Type B pancreatic cell (in vitro differentiated cells): ENCODE measurements around the gene WFDC2. TPM values are rescaled to one million over a fixed set of nuclear protein-coding genes. Genes with fewer than 3 reads are reported as not detected.

Source experiments
- DNase-seq: peaks from one replicate; pipeline ENCODE4 v3.0.0; 2021; ENCODE audit warnings: mixed read lengths; ENCODE audit not compliant: unreplicated experiment; ENCODE audit errors: extremely low spot score
- H3K27ac Mint-ChIP-seq: 2 replicates; pipeline ENCODE4 v1.8.0; 2021; ENCODE audit warnings: mild to moderate bottlenecking, mixed read lengths
- H3K27me3 Mint-ChIP-seq: 2 replicates; pipeline ENCODE4 v1.8.0; 2021; ENCODE audit warnings: mixed read lengths
- H3K36me3 Mint-ChIP-seq: 2 replicates; pipeline ENCODE4 v1.8.0; 2021; ENCODE audit warnings: mixed read lengths
- H3K4me1 Mint-ChIP-seq: one replicate; pipeline ENCODE4 v1.8.0; 2021; ENCODE audit warnings: mixed read lengths; ENCODE audit not compliant: unreplicated experiment
- H3K4me3 Mint-ChIP-seq: 2 replicates; pipeline ENCODE4 v1.8.0; 2021; ENCODE audit warnings: mild to moderate bottlenecking, mixed read lengths
- H3K9me3 Mint-ChIP-seq: 2 replicates; pipeline ENCODE4 v1.8.0; 2021; ENCODE audit warnings: mixed read lengths
- total RNA-seq: library from RNA; stranded (reverse); gene quantifications from 2 replicates; pipeline ENCODE4 v1.2.1, GENCODE V29; 2021; ENCODE audit warnings: low replicate concordance
- TF ChIP-seq, protein P1 (sequence below): fragments of 200-600 bp; sonication (generic); conservative IDR thresholded peaks from 2 replicates; pipeline ENCODE4 v1.5.0; 2021; ENCODE audit warnings: antibody characterized with exemption, mild to moderate bottlenecking

WFDC2 gene
- total RNA-seq, 1 donor from 2014 or later: 64.4 TPM

DNA sequence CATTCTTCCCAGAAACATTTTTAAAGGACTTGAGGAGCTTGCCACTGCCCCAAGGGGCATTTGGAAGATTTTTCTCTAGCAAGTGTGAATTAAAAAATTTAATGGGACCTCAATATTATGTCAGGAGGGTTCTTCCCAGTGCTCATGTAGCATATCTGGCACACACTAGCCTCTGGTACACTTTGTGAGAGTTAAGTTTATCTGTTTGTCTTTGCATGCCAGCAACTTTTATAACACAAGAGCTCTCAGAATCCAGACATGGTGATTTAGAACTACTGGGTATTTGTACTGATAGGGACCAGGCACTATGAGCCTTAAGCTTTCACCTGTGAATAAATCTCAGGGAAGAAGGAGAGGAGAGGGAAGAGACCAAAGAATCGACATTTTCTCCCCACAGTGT, 33.0 kb downstream of the WFDC2 start:
- Mint-ChIP-seq H3K4me1 (no peaks in the 10 kb centered on the region), H3K9me3 (no peaks in the 10 kb centered on the region), H3K36me3 (no peaks in the 10 kb centered on the region), H3K27ac (no peak overlapping the region), H3K27me3 (peaks cover 25% of the 10 kb centered on the region), H3K4me3 (no peak overlapping the region)
- TF ChIP-seq, protein P1, sequence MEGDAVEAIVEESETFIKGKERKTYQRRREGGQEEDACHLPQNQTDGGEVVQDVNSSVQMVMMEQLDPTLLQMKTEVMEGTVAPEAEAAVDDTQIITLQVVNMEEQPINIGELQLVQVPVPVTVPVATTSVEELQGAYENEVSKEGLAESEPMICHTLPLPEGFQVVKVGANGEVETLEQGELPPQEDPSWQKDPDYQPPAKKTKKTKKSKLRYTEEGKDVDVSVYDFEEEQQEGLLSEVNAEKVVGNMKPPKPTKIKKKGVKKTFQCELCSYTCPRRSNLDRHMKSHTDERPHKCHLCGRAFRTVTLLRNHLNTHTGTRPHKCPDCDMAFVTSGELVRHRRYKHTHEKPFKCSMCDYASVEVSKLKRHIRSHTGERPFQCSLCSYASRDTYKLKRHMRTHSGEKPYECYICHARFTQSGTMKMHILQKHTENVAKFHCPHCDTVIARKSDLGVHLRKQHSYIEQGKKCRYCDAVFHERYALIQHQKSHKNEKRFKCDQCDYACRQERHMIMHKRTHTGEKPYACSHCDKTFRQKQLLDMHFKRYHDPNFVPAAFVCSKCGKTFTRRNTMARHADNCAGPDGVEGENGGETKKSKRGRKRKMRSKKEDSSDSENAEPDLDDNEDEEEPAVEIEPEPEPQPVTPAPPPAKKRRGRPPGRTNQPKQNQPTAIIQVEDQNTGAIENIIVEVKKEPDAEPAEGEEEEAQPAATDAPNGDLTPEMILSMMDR: no peak
- no peak for DNase-seq

DNA sequence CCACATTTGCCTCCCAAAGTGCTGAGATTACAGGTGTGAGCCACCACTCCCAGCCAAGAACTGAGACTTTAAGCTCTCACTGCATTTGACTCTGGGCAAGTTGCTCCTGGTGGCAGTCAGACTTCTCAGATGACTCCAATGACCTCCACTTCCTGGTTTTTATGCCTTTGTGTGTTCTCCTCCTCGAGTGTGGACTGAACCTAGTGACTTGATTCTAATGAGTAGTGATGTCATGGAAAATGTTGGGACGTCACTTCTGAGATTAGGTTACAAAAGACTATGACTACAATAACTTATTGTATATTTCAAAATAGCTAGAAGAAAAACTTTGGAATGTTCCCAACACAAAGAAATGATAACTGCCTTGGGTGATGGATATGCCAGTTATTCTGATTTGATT, 33.9 kb downstream of the WFDC2 start:
- TF ChIP-seq, protein P1: no peak
- Mint-ChIP-seq H3K4me1 (no peaks in the 10 kb centered on the region), H3K4me3 (no peak overlapping the region), H3K27ac (no peak overlapping the region), H3K27me3 (peaks cover 25% of the 10 kb centered on the region), H3K36me3 (no peaks in the 10 kb centered on the region), H3K9me3 (no peaks in the 10 kb centered on the region)
- no peak for DNase-seq

DNA sequence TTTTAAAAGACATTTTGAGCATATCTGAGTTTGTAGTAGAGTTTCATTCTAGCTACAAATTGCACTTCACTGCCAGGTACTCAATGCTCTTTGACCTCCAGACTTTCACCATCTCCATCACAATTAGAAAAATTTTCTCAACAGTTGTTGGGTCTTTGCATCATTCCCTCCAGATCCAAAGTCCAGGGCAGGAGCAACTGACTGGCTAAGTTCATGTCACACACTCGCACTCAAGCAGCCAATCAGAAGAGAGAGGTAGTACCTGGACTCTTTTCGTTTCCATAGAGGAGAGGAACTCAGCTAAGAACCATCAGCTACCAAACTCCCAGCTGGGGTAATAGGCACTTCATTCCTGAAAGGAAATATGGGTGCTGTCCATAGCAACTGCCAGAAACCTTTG, 36.8 kb downstream of the WFDC2 start:
- Mint-ChIP-seq H3K27me3 (peaks cover 17% of the 10 kb centered on the region), H3K9me3 (no peaks in the 10 kb centered on the region), H3K27ac (no peak overlapping the region), H3K4me3 (no peak overlapping the region), H3K36me3 (no peaks in the 10 kb centered on the region), H3K4me1 (no peaks in the 10 kb centered on the region)
- DNase-seq: no peak
- TF ChIP-seq, protein P1: no peak

- Mint-ChIP-seq H3K27me3 (peaks cover 10% of the 10 kb centered on the region), H3K4me1 (no peaks in the 10 kb centered on the region), H3K9me3 (no peaks in the 10 kb centered on the region), H3K27ac (no peak overlapping the region), H3K4me3 (no peak overlapping the region), H3K36me3 (no peaks in the 10 kb centered on the region)
- DNase-seq: no peak
- TF ChIP-seq, protein P1: no peak
These were observed 37.7 kb downstream of the WFDC2 start for GRCh38 chr20:45507011-45507820.

GRCh38 chr20:45508068-45508886, 38.7 kb downstream of the WFDC2 start:
- DNase-seq: no peak
- no peaks in the 10 kb centered on the region for H3K36me3 Mint-ChIP-seq
- no peak overlapping the region for H3K27ac Mint-ChIP-seq
- no peak overlapping the region for H3K4me3 Mint-ChIP-seq
- TF ChIP-seq, protein P1: no peak
- H3K27me3 Mint-ChIP-seq: peaks cover 9% of the 10 kb centered on the region
- no peaks in the 10 kb centered on the region for H3K9me3 Mint-ChIP-seq
- no peaks in the 10 kb centered on the region for H3K4me1 Mint-ChIP-seq
